Measurements from ENCODE around the gene DMGDH.

The DMGDH gene

DNA sequence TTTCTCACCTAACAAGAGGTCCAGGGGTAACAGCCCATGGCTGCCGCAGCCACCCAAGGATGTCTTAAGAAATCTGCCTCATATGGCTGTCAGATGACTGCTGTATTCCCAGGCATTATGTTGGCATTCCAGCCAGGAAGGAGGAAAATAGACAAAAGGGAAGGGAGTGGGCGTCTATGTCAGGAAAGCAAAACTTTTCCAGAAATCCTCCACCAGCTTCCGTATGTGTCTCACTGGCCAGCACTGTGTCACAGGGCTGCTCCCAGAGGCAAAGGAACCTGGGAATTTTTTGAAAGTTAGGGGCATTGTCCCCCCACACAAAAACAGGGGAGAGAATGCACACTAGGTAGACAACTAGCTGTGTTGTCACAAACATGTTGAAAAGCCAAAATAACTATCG lies 7.3 kb upstream of the DMGDH start:
- H3K4me2 ChIP-seq, result no peak overlapping the region
- no peak overlapping the region for H3K4me3 ChIP-seq
- no peaks in the 10 kb centered on the region for H4K20me1 ChIP-seq
- H3K9me3 ChIP-seq (replicated peaks in 1 of 11), result peaks cover 7 to 13% (median 11%) of the 10 kb centered on the region in 11 experiments; a peak in 17 of 22 replicates
- no peak for TF ChIP-seq Cebpa-rat (IDR thresholded peaks at IDR 0.05)
- H3K27me3 ChIP-seq, result no peaks in the 10 kb centered on the region
- no peak overlapping the region for H3K27ac ChIP-seq
- no peak overlapping the region for H3K9ac ChIP-seq
- no peaks in the 10 kb centered on the region for H3K4me1 ChIP-seq
- no peaks in the 10 kb centered on the region for H3K36me3 ChIP-seq

DNA sequence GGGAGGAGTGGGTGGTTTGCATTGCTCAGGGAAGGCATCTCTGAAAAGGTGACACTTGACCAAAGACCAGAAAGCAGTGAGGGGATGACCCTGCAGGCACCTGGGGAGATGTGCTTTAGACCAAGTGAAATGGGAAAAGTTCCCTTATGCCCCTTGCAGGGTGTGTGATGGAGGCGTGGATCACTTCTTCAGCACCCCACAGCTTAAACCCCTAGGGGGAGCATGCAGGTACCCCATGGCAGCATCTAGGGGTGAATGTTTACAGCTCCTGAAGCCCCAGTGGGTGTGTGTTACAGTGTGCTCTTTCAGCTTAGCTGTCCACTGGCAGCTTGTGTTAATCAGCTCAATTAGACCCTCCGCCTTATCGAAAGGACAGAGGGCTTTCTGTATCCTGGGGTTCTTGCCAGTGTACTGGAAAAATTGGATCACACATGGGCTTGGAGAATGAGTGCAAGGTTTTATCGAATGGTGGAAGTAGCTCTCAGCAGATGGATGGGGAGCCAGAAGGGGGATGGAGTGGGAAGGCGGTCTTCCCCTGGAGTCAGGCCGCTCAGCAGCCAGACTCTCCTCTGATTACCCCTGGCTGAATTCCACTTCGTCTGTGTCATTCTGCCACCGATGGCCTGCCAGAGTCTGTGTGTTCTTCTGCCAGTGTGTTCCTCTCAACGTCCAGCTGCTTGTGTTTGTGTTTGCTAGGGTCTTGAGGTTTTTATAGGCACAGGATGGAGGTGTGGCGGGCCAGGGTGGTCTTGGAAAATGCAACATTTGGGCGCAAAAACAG lies 6.4 kb upstream of the DMGDH start:
- H3K9me3 ChIP-seq (replicated peaks in 1 of 11), result peaks cover 7 to 13% (median 11%) of the 10 kb centered on the region in 11 experiments; a peak in 17 of 22 replicates
- H3K4me3 ChIP-seq, result no peak overlapping the region
- TF ChIP-seq Cebpa-rat (IDR thresholded peaks at IDR 0.05), result no peak
- H3K27ac ChIP-seq, result no peak overlapping the region
- no peaks in the 10 kb centered on the region for H4K20me1 ChIP-seq
- no peak overlapping the region for H3K4me2 ChIP-seq
- no peaks in the 10 kb centered on the region for H3K27me3 ChIP-seq
- no peaks in the 10 kb centered on the region for H3K4me1 ChIP-seq
- H3K36me3 ChIP-seq, result no peaks in the 10 kb centered on the region
- H3K9ac ChIP-seq, result no peak overlapping the region

- H4K20me1 ChIP-seq, result no peaks in the 10 kb centered on the region
- no peak for TF ChIP-seq Cebpa-rat (IDR thresholded peaks at IDR 0.05)
- no peak overlapping the region for H3K27ac ChIP-seq
- H3K9me3 ChIP-seq (replicated peaks in 1 of 11), result peaks cover 9 to 18% (median 13%) of the 10 kb centered on the region in 11 experiments; a peak in 18 of 22 replicates
- H3K4me1 ChIP-seq, result no peaks in the 10 kb centered on the region
- H3K27me3 ChIP-seq, result no peaks in the 10 kb centered on the region
- no peak overlapping the region for H3K9ac ChIP-seq
- no peak overlapping the region for H3K4me3 ChIP-seq
- H3K36me3 ChIP-seq, result no peaks in the 10 kb centered on the region
- no peak overlapping the region for H3K4me2 ChIP-seq
These were observed 5.2 kb upstream of the DMGDH start for GRCh38 chr5:79074641-79075040.

GRCh38 chr5:79070350-79070667 lies 835 bp upstream of the DMGDH start:
- TF ChIP-seq Cebpa-rat (IDR thresholded peaks at IDR 0.05), result no peak
- Histone ChIP-seq H4K20me1 (no peaks in the 10 kb centered on the region), H3K27me3 (no peaks in the 10 kb centered on the region), H3K4me1 (no peaks in the 10 kb centered on the region), H3K4me3 (no peak overlapping the region), H3K9me3 (replicated peaks in 1 of 11) (peaks cover 10 to 24% (median 17%) of the 10 kb centered on the region in 11 experiments; a peak in 19 of 22 replicates), H3K4me2 (no peak overlapping the region), H3K9ac (no peak overlapping the region), H3K27ac (no peak overlapping the region), H3K36me3 (no peaks in the 10 kb centered on the region)

DNA sequence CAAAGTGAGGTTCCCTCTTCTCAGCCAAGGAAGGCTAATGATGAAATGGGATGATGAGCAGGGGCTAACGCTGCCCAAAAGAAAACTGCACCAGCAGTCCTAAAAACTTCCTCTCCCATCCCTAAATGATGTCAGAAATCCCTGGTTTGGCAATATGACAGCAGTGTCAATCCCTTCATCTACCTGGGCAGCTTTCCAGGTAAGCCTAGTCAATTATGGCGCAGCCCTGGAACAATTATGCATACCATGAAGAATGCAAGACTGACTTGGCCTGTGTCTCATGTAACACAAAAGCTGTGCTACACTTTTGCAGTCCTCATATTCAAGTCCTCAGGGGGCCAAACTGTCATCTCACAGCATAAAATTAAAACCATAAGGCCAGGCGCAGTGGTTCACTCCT lies 7.0 kb downstream of the DMGDH start:
- H3K9ac ChIP-seq, result no peak overlapping the region
- no peak overlapping the region for H3K4me2 ChIP-seq
- no peaks in the 10 kb centered on the region for H3K27me3 ChIP-seq
- no peaks in the 10 kb centered on the region for H3K36me3 ChIP-seq
- no peak overlapping the region for H3K27ac ChIP-seq
- H4K20me1 ChIP-seq, result no peaks in the 10 kb centered on the region
- no peak overlapping the region for H3K4me3 ChIP-seq
- H3K9me3 ChIP-seq (replicated peaks in 1 of 11), result no peaks in the 10 kb centered on the region
- H3K4me1 ChIP-seq, result no peaks in the 10 kb centered on the region
- no peak for TF ChIP-seq Cebpa-rat (IDR thresholded peaks at IDR 0.05)

DNA sequence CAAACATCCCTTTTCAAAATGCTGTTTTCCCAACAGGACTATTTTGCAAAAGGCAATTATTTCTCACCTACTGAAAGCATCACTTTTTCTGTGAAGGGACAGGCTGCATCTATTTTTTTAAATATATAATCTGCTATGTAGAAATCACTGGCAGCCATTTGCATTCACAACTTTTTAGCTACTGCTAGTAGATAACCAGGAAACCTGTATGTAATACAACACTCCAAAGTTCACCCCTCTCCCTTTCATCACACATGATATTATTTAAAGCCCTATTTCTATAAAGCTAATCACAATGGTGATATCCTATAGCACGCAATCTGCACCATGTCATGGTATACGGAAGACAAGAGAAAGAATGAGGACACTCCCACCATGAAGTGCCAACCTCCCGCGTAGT lies 9.8 kb downstream of the DMGDH start:
- no peak for TF ChIP-seq Cebpa-rat (IDR thresholded peaks at IDR 0.05)
- Histone ChIP-seq H3K4me3 (no peak overlapping the region), H3K9ac (no peak overlapping the region), H3K9me3 (replicated peaks in 1 of 11) (no peaks in the 10 kb centered on the region), H3K27me3 (no peaks in the 10 kb centered on the region), H4K20me1 (no peaks in the 10 kb centered on the region), H3K27ac (no peak overlapping the region), H3K4me2 (no peak overlapping the region), H3K4me1 (no peaks in the 10 kb centered on the region), H3K36me3 (no peaks in the 10 kb centered on the region)

DNA sequence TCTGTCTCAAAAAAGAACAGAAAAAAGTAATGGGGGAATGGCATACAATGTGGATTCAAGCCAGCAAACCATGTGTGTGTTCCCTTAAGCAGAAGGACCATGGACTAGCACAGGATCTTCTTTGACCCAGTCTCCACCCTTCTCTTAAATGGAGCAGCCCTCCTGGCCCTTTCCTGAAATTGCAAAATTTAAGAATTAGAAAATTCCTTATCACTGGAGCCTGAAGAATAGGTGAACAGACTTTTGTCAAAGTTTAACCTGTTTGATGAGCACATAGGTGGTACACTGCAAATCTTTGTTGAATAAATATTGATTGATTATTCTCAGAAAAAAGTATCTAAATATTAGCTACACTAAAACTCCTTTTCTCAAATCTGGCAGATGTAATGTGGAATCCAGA lies 12.6 kb downstream of the DMGDH start:
- H3K27me3 ChIP-seq, result no peaks in the 10 kb centered on the region
- no peak overlapping the region for H3K4me2 ChIP-seq
- H3K27ac ChIP-seq, result no peak overlapping the region
- H3K9ac ChIP-seq, result no peak overlapping the region
- H3K4me1 ChIP-seq, result no peaks in the 10 kb centered on the region
- H4K20me1 ChIP-seq, result no peaks in the 10 kb centered on the region
- TF ChIP-seq Cebpa-rat (IDR thresholded peaks at IDR 0.05), result no peak
- no peak overlapping the region for H3K4me3 ChIP-seq
- H3K36me3 ChIP-seq, result no peaks in the 10 kb centered on the region
- H3K9me3 ChIP-seq (replicated peaks in 1 of 11), result peaks cover 3 to 15% (median 9%) of the 10 kb centered on the region in 11 experiments; a peak in 15 of 22 replicates

GRCh38 chr5:79055017-79055416 lies 14.5 kb downstream of the DMGDH start:
- no peaks in the 10 kb centered on the region for H3K27me3 ChIP-seq
- TF ChIP-seq Cebpa-rat (IDR thresholded peaks at IDR 0.05), result no peak
- no peak overlapping the region for H3K4me2 ChIP-seq
- no peaks in the 10 kb centered on the region for H3K36me3 ChIP-seq
- no peak overlapping the region for H3K27ac ChIP-seq
- no peaks in the 10 kb centered on the region for H3K4me1 ChIP-seq
- H3K4me3 ChIP-seq, result no peak overlapping the region
- no peaks in the 10 kb centered on the region for H4K20me1 ChIP-seq
- H3K9ac ChIP-seq, result no peak overlapping the region
- H3K9me3 ChIP-seq (replicated peaks in 1 of 11), result peaks cover 3 to 22% (median 11%) of the 10 kb centered on the region in 11 experiments; a peak in 15 of 22 replicates

DNA sequence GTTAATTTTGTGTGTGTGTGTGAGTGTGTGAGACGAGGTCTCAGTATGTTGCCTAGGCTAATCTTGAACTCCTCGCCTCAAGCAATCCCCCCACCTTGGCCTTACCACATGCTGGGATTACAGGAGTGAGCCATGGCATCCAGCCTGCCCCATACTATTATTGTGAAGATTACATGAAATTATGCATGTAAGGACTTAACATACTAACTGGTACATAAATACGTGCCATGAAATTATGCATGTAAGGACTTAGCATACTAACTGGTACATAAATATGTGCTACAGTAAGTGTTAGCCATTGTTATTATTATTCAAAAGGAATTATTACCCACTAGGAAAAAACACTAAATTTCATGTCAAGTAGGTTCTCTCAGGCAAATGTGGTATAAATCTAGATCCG lies 16.2 kb downstream of the DMGDH start:
- no peak for TF ChIP-seq Cebpa-rat (IDR thresholded peaks at IDR 0.05)
- Histone ChIP-seq H3K4me2 (no peak overlapping the region), H3K9ac (no peak overlapping the region), H3K9me3 (replicated peaks in 1 of 11) (peaks cover 3 to 22% (median 11%) of the 10 kb centered on the region in 11 experiments; a peak in 15 of 22 replicates), H3K4me1 (no peaks in the 10 kb centered on the region), H3K4me3 (no peak overlapping the region), H3K27ac (no peak overlapping the region), H4K20me1 (no peaks in the 10 kb centered on the region), H3K27me3 (no peaks in the 10 kb centered on the region), H3K36me3 (no peaks in the 10 kb centered on the region)

DNA sequence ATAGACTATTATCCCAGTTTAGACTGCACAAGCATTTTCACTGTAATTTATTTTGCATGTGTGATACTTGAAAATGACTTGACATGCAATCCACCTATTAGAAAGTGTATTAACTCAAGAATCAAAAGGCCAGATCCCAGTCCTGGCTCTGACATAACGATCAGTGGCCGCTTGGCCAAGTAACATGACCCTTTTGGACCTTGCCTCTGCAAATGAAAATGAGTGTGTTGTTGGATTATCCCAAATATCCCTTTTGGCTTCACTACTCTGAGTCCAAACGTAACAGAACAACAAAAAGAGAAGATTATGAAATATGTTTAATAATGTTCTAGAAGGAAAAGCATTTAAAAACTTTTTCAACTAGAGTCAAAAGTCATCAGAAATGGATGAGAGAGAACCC lies 19.0 kb downstream of the DMGDH start:
- Histone ChIP-seq H3K9me3 (replicated peaks in 1 of 11) (peaks cover 3 to 22% (median 11%) of the 10 kb centered on the region in 11 experiments; a peak in 15 of 22 replicates), H3K4me1 (no peaks in the 10 kb centered on the region), H3K27me3 (no peaks in the 10 kb centered on the region), H3K4me2 (no peak overlapping the region), H3K4me3 (no peak overlapping the region), H3K9ac (no peak overlapping the region), H3K27ac (no peak overlapping the region), H4K20me1 (no peaks in the 10 kb centered on the region), H3K36me3 (no peaks in the 10 kb centered on the region)
- TF ChIP-seq Cebpa-rat (IDR thresholded peaks at IDR 0.05), result no peak

Data from BLaER1 treated with 17β-estradiol and CSF1 and Interleukin-3, amounts not matched to agents 10 nM and 100 nM (cell line).